AG04450 (cell line): ENCODE data around the gene TAF11L14. TPM values are rescaled to one million over a fixed set of nuclear protein-coding genes. Genes with fewer than 3 reads are reported as not detected.
"Not testable (repeated sequence)": the region's sequence is repeated elsewhere in the genome, so short reads cannot be mapped to it uniquely, and the experiment has no call there.

Source experiments
- CTCF ChIA-PET: fragments of 300-600, 350-600 bp; formaldehyde crosslinking; extraction: SDS; loops from one replicate; lab custom pipeline; 2022; ENCODE audit warnings: antibody characterized with exemption, inconsistent platforms; lab: Charles Lee
- POLR2A ChIA-PET: fragments of 350-600 bp; formaldehyde crosslinking; extraction: SDS; loops from one replicate; lab custom pipeline; 2021; ENCODE audit warnings: antibody characterized with exemption, inconsistent platforms; lab: Yijun Ruan, JAX
- DNase-seq: peaks from one replicate; pipeline ENCODE4 v3.0.0-alpha.2; 2011; ENCODE audit warnings: low read depth, low spot score
- H3K27ac ChIP-seq: one replicate; pipeline ENCODE4 v1.5.1; 2012; ENCODE audit warnings: low read depth, low read length, control low read depth
- H3K27me3 ChIP-seq: one replicate; pipeline ENCODE4 v1.6.0; 2012; ENCODE audit warnings: low read length; ENCODE audit not compliant: control insufficient read depth, insufficient read depth
- H3K4me3 ChIP-seq: 2 replicates; pipeline ENCODE4 v1.5.1; 2011; ENCODE audit warnings: mild to moderate bottlenecking, low read depth, low read length, control low read depth
- H3K9me3 ChIP-seq: 2 replicates; pipeline ENCODE4 v1.5.1; 2012; ENCODE audit warnings: low read length; ENCODE audit not compliant: control insufficient read depth, insufficient read depth
- polyA minus RNA-seq: library from RNA; depleted of rRNA, polyadenylated mRNA; stranded (reverse); fragments of >200 nt; gene quantifications from 2 replicates; pipeline ENCODE4 v1.2.3, GENCODE V29; 2011; rRNA and poly(A)+ RNA removed
- polyA plus RNA-seq: library from polyadenylated mRNA; depleted of rRNA; stranded (reverse); fragments of >200 nt; gene quantifications from 2 replicates; pipeline ENCODE4 v1.2.3, GENCODE V29; 2011; rRNA removed
- TF ChIP-seq, protein P1 (sequence below): IDR thresholded peaks from 2 replicates; pipeline ENCODE4 v1.5.1; 2011; ENCODE audit warnings: low read depth, low read length, control low read depth, inconsistent platforms

The TAF11L14 gene
- polyA plus RNA-seq: not detected in 2 replicates
- not detected in 2 replicates for polyA minus RNA-seq

DNA sequence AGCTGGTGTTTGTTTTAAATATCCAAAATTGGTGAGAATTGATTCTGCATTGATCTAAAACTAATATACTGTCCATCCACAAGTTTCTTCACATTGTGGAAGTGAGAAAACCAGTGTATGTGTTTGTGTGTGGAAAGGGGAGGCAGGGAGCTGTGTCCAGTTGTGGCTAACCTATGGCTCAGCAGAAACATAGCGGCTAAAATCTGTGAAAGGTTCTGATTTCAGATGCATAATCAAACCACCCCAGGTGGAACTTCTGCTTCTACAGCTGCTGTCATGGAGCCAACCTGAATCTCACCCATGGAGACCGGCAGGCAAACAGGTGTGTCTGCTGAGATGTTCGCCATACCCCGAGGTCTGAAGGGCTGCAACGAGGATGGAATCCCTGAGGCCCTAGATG lies at the start of gene TAF11L14:
TSS of gene TAF11L14 (plus strand) at position 301 of the 400 bp plus-strand sequence.
- peaks cover 10% of the 10 kb centered on the region for H3K9me3 ChIP-seq
- H3K27me3 ChIP-seq: no peaks in the 10 kb centered on the region
- no peak for DNase-seq
- TF ChIP-seq, protein P1, sequence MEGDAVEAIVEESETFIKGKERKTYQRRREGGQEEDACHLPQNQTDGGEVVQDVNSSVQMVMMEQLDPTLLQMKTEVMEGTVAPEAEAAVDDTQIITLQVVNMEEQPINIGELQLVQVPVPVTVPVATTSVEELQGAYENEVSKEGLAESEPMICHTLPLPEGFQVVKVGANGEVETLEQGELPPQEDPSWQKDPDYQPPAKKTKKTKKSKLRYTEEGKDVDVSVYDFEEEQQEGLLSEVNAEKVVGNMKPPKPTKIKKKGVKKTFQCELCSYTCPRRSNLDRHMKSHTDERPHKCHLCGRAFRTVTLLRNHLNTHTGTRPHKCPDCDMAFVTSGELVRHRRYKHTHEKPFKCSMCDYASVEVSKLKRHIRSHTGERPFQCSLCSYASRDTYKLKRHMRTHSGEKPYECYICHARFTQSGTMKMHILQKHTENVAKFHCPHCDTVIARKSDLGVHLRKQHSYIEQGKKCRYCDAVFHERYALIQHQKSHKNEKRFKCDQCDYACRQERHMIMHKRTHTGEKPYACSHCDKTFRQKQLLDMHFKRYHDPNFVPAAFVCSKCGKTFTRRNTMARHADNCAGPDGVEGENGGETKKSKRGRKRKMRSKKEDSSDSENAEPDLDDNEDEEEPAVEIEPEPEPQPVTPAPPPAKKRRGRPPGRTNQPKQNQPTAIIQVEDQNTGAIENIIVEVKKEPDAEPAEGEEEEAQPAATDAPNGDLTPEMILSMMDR: no peak
- ChIA-PET CTCF (no interaction called here), POLR2A (no interaction called here)
- H3K4me3 ChIP-seq: no peak within 1 kb of the TSS
- H3K27ac ChIP-seq: no peak within 1 kb of the TSS

DNA sequence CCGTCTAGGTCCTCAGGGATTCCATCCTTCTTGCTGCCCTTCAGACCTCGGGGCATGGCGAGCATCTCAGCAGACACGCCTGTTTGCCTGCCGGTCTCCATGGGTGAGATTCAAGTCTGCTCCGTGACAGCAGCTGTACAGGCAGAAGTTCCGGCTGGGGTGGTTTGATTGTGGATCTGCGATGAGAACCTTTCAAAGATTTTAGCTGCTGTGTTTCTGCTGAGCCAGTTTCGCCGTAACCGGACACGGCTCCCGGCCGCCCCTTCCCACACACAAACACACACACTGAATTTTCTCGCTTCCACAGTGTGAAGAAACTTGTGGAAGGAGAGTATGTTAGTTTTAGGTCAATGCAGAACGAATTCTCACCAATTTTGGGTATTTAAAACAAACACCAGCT lies 48.6 kb upstream of the TAF11L14 start, which contains the start of gene TAF11L7:
TSS of gene TAF11L7 (minus strand) at position 101 of the 400 bp plus-strand sequence.
- CTCF ChIA-PET, DNase-seq: not testable (repeated sequence)

DNA sequence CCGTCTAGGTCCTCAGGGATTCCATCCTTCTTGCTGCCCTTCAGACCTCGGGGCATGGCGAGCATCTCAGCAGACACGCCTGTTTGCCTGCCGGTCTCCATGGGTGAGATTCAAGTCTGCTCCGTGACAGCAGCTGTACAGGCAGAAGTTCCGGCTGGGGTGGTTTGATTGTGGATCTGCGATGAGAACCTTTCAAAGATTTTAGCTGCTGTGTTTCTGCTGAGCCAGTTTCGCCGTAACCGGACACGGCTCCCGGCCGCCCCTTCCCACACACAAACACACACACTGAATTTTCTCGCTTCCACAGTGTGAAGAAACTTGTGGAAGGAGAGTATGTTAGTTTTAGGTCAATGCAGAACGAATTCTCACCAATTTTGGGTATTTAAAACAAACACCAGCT lies 43.4 kb upstream of the TAF11L14 start, which contains the start of gene TAF11L8:
TSS of gene TAF11L8 (minus strand) at position 101 of the 400 bp plus-strand sequence.
- CTCF ChIA-PET, H3K4me3 ChIP-seq, H3K9me3 ChIP-seq, POLR2A ChIA-PET, H3K27me3 ChIP-seq, H3K27ac ChIP-seq, DNase-seq: not testable (repeated sequence)

More for the DNA sequence above, 48.6 kb upstream of the TAF11L14 start, which contains the start of gene TAF11L7:
- H3K27ac ChIP-seq, POLR2A ChIA-PET, H3K4me3 ChIP-seq, H3K9me3 ChIP-seq, H3K27me3 ChIP-seq: not testable (repeated sequence)

DNA sequence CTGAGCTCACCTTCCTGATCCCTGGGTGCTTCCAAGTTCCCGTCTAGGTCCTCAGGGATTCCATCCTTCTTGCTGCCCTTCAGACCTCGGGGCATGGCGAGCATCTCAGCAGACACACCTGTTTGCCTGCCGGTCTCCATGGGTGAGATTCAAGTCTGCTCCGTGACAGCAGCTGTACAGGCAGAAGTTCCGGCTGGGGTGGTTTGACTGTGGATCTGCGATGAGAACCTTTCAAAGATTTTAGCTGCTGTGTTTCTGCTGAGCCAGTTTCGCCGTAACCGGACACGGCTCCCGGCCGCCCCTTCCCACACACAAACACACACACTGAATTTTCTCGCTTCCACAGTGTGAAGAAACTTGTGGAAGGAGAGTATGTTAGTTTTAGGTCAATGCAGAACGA lies 40.0 kb upstream of the TAF11L14 start, which contains the start of gene TAF11L9:
TSS of gene TAF11L9 (minus strand) at position 140 of the 400 bp plus-strand sequence.
- H3K4me3 ChIP-seq, DNase-seq, CTCF ChIA-PET, H3K27me3 ChIP-seq, POLR2A ChIA-PET, H3K9me3 ChIP-seq, H3K27ac ChIP-seq: not testable (repeated sequence)

DNA sequence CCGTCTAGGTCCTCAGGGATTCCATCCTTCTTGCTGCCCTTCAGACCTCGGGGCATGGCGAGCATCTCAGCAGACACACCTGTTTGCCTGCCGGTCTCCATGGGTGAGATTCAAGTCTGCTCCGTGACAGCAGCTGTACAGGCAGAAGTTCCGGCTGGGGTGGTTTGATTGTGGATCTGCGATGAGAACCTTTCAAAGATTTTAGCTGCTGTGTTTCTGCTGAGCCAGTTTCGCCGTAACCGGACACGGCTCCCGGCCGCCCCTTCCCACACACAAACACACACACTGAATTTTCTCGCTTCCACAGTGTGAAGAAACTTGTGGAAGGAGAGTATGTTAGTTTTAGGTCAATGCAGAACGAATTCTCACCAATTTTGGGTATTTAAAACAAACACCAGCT lies 36.5 kb upstream of the TAF11L14 start, which contains the start of gene TAF11L10:
TSS of gene TAF11L10 (minus strand) at position 101 of the 400 bp plus-strand sequence.
- DNase-seq, POLR2A ChIA-PET, H3K27me3 ChIP-seq, H3K9me3 ChIP-seq, H3K27ac ChIP-seq, CTCF ChIA-PET, H3K4me3 ChIP-seq: not testable (repeated sequence)

DNA sequence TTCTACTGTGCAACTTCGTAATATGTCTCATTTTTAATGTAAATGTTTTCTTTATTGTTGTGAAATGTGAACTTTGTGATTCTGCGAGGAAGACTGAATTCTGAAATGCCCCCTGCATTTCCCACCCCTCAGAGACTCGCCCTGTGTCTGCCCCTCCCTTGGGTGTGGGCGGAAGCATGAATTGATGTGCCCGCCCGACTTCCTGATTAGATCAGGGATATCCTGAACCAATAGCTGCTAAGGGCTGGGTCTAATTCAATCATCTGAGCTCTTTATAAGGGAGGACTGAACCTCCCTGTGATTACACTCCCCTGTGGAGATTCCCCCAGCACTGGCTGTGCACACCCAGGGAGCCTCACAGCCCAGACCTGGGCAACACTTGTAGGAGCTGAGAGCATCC lies 30.4 kb upstream of the TAF11L14 start, which contains the start of gene TAF11L11:
TSS of gene TAF11L11 (plus strand) at position 304 of the 400 bp plus-strand sequence.
- CTCF ChIA-PET, H3K4me3 ChIP-seq, H3K27me3 ChIP-seq, H3K27ac ChIP-seq, DNase-seq, POLR2A ChIA-PET: not testable (repeated sequence)
- H3K9me3 ChIP-seq: peaks cover 10% of the 10 kb centered on the region

DNA sequence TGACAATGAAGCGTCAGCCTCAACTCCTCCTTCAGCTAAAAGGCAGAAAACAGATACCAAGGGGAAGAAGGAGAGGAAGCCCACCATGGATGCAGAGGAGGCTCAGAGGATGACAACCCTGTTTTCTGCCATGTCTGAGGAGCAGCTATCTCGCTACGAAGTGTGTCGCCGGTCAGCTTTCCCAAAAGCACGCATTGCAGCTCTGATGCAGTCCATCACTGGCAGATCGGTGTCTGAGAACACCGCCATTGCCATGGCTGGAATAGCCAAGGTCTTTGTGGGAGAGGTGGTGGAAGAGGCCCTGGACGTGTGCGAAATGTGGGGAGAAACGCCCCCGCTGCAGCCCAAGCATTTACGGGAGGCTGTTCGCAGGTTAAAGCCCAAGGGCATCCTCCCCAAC lies 29.3 kb upstream of the TAF11L14 start:
- H3K27me3 ChIP-seq: no peaks in the 10 kb centered on the region
- CTCF ChIA-PET: no interaction called here
- POLR2A ChIA-PET: no interaction called here
- DNase-seq: no peak
- TF ChIP-seq, protein P1: no peak
- no peak overlapping the region for H3K4me3 ChIP-seq
- peaks cover 13% of the 10 kb centered on the region for H3K9me3 ChIP-seq
- no peak overlapping the region for H3K27ac ChIP-seq

DNA sequence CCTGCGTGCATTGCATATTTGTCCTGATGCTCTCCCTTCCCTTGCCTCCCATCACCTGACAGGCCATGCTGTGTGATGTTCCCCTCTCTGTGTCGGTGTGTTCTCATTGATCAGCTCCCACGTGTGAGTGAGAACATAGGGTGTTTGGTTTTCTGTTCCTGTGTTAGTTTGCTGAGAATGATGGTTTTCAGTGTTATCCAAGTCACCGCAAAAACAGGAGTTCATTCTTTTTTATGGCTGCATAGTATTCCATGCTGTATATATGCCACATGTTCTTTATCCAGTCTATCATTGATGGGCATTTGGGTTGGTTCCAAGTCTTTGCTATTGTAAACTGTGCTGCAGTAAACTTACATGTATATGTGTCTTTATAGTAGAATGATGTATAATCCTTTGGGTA lies 26.8 kb upstream of the TAF11L14 start:
- CTCF ChIA-PET, DNase-seq, H3K4me3 ChIP-seq, H3K27ac ChIP-seq, POLR2A ChIA-PET, H3K27me3 ChIP-seq: not testable (repeated sequence)
- peaks cover 13% of the 10 kb centered on the region for H3K9me3 ChIP-seq

DNA sequence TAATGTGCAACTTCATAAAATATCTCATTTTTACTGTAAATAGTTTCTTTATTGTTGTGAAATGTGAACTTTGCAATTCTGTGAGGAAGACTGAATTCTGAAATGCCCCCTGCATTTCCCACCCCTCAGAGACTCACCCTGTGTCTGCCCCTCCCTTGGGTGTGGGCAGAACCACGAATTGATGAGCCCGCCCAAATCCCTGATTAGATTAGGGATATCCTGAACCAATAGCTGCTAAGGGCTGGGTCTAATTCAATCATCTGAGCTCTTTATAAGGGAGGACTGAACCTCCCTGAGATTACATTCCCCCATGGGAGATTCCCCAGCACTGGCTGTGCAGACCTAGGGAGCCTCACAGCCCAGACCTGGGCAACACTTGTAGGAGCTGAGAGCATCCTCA lies 24.2 kb upstream of the TAF11L14 start, which contains the start of gene TAF11L12:
TSS of gene TAF11L12 (plus strand) at position 301 of the 400 bp plus-strand sequence.
- CTCF ChIA-PET, DNase-seq, H3K27ac ChIP-seq, H3K27me3 ChIP-seq, POLR2A ChIA-PET, H3K4me3 ChIP-seq: not testable (repeated sequence)
- peaks cover 14% of the 10 kb centered on the region for H3K9me3 ChIP-seq
